ENCODE data around the gene PCDHGB3. TPM values are rescaled to one million over a fixed set of nuclear protein-coding genes. Genes with fewer than 3 reads are reported as not detected.
A peak's percentile ranks its signal among the peaks of the same experiment; 100 is the strongest.

PCDHGB3 gene
- total RNA-seq, 2 experiments from 2014 or later, result 5.8 to 6.3 TPM

DNA sequence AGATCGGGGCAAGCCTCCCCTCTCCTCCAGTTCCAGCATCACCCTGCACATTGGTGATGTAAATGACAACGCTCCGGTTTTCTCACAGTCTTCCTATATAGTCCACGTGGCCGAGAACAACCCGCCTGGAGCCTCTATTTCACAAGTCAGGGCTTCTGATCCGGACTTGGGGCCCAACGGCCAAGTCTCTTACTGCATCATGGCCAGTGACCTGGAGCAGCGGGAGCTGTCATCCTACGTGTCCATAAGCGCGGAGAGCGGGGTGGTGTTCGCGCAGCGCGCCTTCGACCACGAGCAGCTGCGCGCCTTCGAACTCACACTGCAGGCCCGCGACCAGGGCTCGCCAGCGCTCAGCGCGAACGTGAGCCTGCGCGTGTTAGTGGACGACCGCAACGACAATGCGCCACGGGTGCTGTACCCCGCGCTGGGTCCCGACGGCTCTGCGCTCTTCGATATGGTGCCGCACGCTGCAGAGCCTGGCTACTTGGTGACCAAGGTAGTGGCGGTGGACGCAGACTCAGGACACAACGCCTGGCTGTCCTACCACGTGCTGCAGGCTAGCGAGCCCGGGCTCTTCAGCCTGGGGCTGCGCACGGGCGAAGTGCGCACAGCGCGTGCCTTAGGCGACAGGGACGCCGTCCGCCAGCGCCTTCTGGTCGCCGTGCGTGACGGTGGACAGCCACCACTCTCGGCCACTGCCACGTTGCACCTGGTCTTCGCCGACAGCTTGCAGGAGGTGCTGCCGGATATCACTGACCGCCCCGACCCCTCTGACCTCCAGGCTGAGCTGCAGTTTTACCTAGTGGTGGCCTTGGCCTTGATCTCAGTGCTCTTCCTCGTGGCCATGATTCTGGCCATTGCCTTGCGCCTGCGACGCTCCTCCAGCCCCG is 19.4 kb downstream of the PCDHGB3 start:
- BruUV-seq (replicated peaks), result no TSS peak
- Histone ChIP-seq H3K4me2 (ENCODE audit: low read length) (no peak overlapping the region), H2AFZ (ENCODE audit: low read length) (no peak overlapping the region), H3K36me3 (ENCODE audit: insufficient read depth, low read length) (no peaks in the 10 kb centered on the region), H4K20me1 (ENCODE audit: insufficient read depth, low read length) (no peaks in the 10 kb centered on the region), H3K9me3 (ENCODE audit: low read length) (no peaks in the 10 kb centered on the region), H3K4me1 (ENCODE audit: insufficient read depth, low read length, poor library complexity, severe bottlenecking) (peaks cover 7% of the 10 kb centered on the region), H3K9me2 (ENCODE audit: insufficient read depth, low read length) (no peaks in the 10 kb centered on the region), H3K27ac (ENCODE audit: low read depth, low read length, poor library complexity, severe bottlenecking) (no peak overlapping the region), H3K4me3 (ENCODE audit: low read depth, low read length, poor library complexity, severe bottlenecking) (no peak overlapping the region), H3K79me2 (ENCODE audit: insufficient read depth, low read depth, low read length) (peaks cover 8% of the 10 kb centered on the region; the same call in 1 of the 2 replicates)
- ChIA-PET POLR2A (no interaction called here), CTCF (ENCODE audit: unreplicated experiment) (interaction anchor here (0.6 to 1.3 kb wide), 3 partner anchors 70 to 169 kb away, joined by 3 to 5 read pairs (median 3); partner anchors contain the start of gene TAF7)
- DNase-seq (ENCODE audit: low spot score), result no peak
- TF ChIP-seq EZH2phosphoT487 (IDR thresholded peaks at IDR 0.05; ENCODE audit: borderline replicate concordance, low read depth, low read length), result no peak
- TF ChIP-seq, protein P1, sequence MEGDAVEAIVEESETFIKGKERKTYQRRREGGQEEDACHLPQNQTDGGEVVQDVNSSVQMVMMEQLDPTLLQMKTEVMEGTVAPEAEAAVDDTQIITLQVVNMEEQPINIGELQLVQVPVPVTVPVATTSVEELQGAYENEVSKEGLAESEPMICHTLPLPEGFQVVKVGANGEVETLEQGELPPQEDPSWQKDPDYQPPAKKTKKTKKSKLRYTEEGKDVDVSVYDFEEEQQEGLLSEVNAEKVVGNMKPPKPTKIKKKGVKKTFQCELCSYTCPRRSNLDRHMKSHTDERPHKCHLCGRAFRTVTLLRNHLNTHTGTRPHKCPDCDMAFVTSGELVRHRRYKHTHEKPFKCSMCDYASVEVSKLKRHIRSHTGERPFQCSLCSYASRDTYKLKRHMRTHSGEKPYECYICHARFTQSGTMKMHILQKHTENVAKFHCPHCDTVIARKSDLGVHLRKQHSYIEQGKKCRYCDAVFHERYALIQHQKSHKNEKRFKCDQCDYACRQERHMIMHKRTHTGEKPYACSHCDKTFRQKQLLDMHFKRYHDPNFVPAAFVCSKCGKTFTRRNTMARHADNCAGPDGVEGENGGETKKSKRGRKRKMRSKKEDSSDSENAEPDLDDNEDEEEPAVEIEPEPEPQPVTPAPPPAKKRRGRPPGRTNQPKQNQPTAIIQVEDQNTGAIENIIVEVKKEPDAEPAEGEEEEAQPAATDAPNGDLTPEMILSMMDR (conservative IDR thresholded peaks at IDR 0.05; ENCODE audit: low read length), result no peak
- intact Hi-C loops (cut with micrococcal nuclease; ENCODE audit: unreplicated experiment), result no loop called here

DNA sequence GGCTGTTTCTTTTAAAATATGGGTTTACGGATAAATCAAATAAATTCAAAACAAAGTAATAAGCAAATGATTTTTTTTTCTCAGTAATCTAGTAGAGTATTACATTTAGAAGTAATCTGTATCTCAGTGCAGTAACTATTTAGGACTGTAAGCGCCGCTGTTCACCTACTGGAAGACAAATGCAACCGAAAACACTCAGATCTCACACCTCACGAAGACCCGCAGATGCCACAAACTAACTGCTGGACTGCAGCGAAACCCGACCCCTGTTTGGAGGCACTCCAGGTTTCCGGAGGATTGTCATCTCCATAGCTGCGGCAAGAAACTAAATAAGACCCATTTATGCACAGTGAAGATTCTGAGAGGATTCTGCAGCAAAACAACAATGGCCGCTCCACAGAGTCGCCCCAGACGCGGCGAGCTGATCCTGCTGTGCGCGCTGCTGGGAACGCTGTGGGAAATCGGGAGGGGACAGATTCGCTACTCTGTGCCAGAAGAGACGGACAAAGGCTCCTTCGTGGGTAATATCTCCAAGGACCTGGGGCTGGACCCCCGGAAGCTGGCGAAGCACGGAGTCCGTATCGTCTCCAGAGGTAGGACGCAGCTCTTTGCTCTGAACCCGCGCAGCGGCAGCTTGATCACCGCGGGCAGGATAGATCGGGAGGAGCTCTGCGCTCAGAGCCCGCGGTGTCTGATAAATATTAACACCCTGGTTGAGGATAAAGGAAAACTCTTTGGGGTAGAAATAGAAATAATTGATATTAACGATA is 22.6 kb downstream of the PCDHGB3 start, which contains the start of gene PCDHGA8:
Gene PCDHGA8, plus strand, starts transcription at position 205 of the 770 bp plus-strand sequence. Its CDS starts 181 bp downstream, at position 386.
- no TSS peak for BruUV-seq (replicated peaks)
- H3K79me2 ChIP-seq (ENCODE audit: insufficient read depth, low read depth, low read length), result peaks cover 8% of the 10 kb centered on the region; the same call in 1 of the 2 replicates
- peak; percentile 41 for DNase-seq (ENCODE audit: low spot score)
- H3K4me3 ChIP-seq (ENCODE audit: low read depth, low read length, poor library complexity, severe bottlenecking), result peak within 1 kb of the TSS; percentile 25
- H3K4me1 ChIP-seq (ENCODE audit: insufficient read depth, low read length, poor library complexity, severe bottlenecking), result peaks cover 7% of the 10 kb centered on the region
- no peaks in the 10 kb centered on the region for H3K9me3 ChIP-seq (ENCODE audit: low read length)
- H3K36me3 ChIP-seq (ENCODE audit: insufficient read depth, low read length), result no peaks in the 10 kb centered on the region
- CTCF ChIA-PET (ENCODE audit: unreplicated experiment), result no interaction called here
- H4K20me1 ChIP-seq (ENCODE audit: insufficient read depth, low read length), result no peaks in the 10 kb centered on the region
- TF ChIP-seq, protein P1 (conservative IDR thresholded peaks at IDR 0.05; ENCODE audit: low read length), result peak; percentile 84
- TF ChIP-seq EZH2phosphoT487 (IDR thresholded peaks at IDR 0.05; ENCODE audit: borderline replicate concordance, low read depth, low read length), result no peak
- intact Hi-C loops (cut with micrococcal nuclease; ENCODE audit: unreplicated experiment), result no loop called here
- H3K4me2 ChIP-seq (ENCODE audit: low read length), result peak within 1 kb of the TSS; percentile 40
- H3K27ac ChIP-seq (ENCODE audit: low read depth, low read length, poor library complexity, severe bottlenecking), result no peak within 1 kb of the TSS
- POLR2A ChIA-PET, result interaction anchor here (1.4 kb wide), 1 partner anchor 12 kb away, joined by 3 read pairs; no protein-coding TSS in a partner anchor
- H2AFZ ChIP-seq (ENCODE audit: low read length), result no peak within 1 kb of the TSS
- no peaks in the 10 kb centered on the region for H3K9me2 ChIP-seq (ENCODE audit: insufficient read depth, low read length)
